ENCODE results near the gene HSPA6.
"Not testable (repeated sequence)": the region's sequence is repeated elsewhere in the genome, so short reads cannot be mapped to it uniquely, and the experiment has no call there.

The HSPA6 gene

GRCh38 chr1:161503394-161503748, 21.0 kb upstream of the HSPA6 start:
- no peak for DNase-seq (ENCODE audit: low read depth in 2 of 2)

GRCh38 chr1:161505686-161506085, 18.7 kb upstream of the HSPA6 start:
- no peak for DNase-seq (ENCODE audit: low read depth in 2 of 2)

GRCh38 chr1:161506336-161507223, 17.8 kb upstream of the HSPA6 start:
- no peak for DNase-seq (ENCODE audit: low read depth in 2 of 2)

- no peak for DNase-seq (ENCODE audit: low read depth in 2 of 2)
Observed at GRCh38 chr1:161510477-161510876, 13.9 kb upstream of the HSPA6 start.

- DNase-seq (ENCODE audit: low read depth in 2 of 2), result no peak
Observed at GRCh38 chr1:161511018-161511755, 13.2 kb upstream of the HSPA6 start.

- no peak for DNase-seq (ENCODE audit: low read depth in 2 of 2)
Observed at GRCh38 chr1:161511756-161512060, 12.6 kb upstream of the HSPA6 start.

GRCh38 chr1:161512636-161513447, 11.5 kb upstream of the HSPA6 start:
- not testable (repeated sequence) for DNase-seq (ENCODE audit: low read depth in 2 of 2)

- not testable (repeated sequence) for DNase-seq (ENCODE audit: low read depth in 2 of 2)
Observed at GRCh38 chr1:161513448-161513780, 10.9 kb upstream of the HSPA6 start.

GRCh38 chr1:161513953-161514352, 10.4 kb upstream of the HSPA6 start:
- not testable (repeated sequence) for DNase-seq (ENCODE audit: low read depth in 2 of 2)

- DNase-seq (ENCODE audit: low read depth in 2 of 2), result not testable (repeated sequence)
Observed at GRCh38 chr1:161523041-161523816, 1.1 kb upstream of the HSPA6 start.

- not testable (repeated sequence) for DNase-seq (ENCODE audit: low read depth in 2 of 2)
Observed at GRCh38 chr1:161524742-161525291, 477 bp downstream of the HSPA6 start.

GRCh38 chr1:161525321-161525720, 981 bp downstream of the HSPA6 start:
- DNase-seq (ENCODE audit: low read depth in 2 of 2), result not testable (repeated sequence)

- DNase-seq (ENCODE audit: low read depth in 2 of 2), result not testable (repeated sequence)
Observed at GRCh38 chr1:161525918-161526317, 1.6 kb downstream of the HSPA6 start.

- DNase-seq (ENCODE audit: low read depth in 2 of 2), result not testable (repeated sequence)
Observed at GRCh38 chr1:161528550-161528949, 4.2 kb downstream of the HSPA6 start.

- DNase-seq (ENCODE audit: low read depth in 2 of 2), result not testable (repeated sequence)
Observed at GRCh38 chr1:161529463-161530104, 5.2 kb downstream of the HSPA6 start.

GRCh38 chr1:161530158-161530557, 5.8 kb downstream of the HSPA6 start:
- DNase-seq (ENCODE audit: low read depth in 2 of 2), result not testable (repeated sequence)

GRCh38 chr1:161530671-161531641, 6.6 kb downstream of the HSPA6 start:
- DNase-seq (ENCODE audit: low read depth in 2 of 2), result peak; percentile 78 to 84

- no peak for DNase-seq (ENCODE audit: low read depth in 2 of 2)
Observed at GRCh38 chr1:161531986-161532643, 7.8 kb downstream of the HSPA6 start.

Data from fibroblast of skin of left biceps (primary cell).